ENCODE data around the gene SVIL. TPM values are rescaled to one million over a fixed set of nuclear protein-coding genes. Genes with fewer than 3 reads are reported as not detected.

SVIL gene
- total RNA-seq, 1 donor, result 36.9 TPM

- TF ChIP-seq CTCF (IDR thresholded peaks at IDR 0.05; ENCODE audit: extremely low read depth, low read depth, low read length), result no peak
- peak; percentile 60 for DNase-seq (ENCODE audit: insufficient read length, low spot score, missing footprints)
- H2AFZ ChIP-seq (ENCODE audit: low read length), result no peak overlapping the region
- no peaks in the 10 kb centered on the region for H3K9me3 ChIP-seq (ENCODE audit: low read depth, low read length)
- H3K4me3 ChIP-seq (ENCODE audit: insufficient read depth, low read length), result no peak overlapping the region
- H3K4me1 ChIP-seq (ENCODE audit: insufficient read depth, low read length), result peaks cover 18% of the 10 kb centered on the region
- peak overlapping the region; percentile 49 for H3K4me2 ChIP-seq (ENCODE audit: insufficient read depth, low read length)
- H3K27ac ChIP-seq (ENCODE audit: low read depth, low read length), result peak overlapping the region; percentile 49
- no peaks in the 10 kb centered on the region for H4K20me1 ChIP-seq (ENCODE audit: insufficient read depth, low read length)
- no peaks in the 10 kb centered on the region for H3K79me2 ChIP-seq (ENCODE audit: insufficient read depth, low read length)
- no peaks in the 10 kb centered on the region for H3K36me3 ChIP-seq (ENCODE audit: insufficient read depth, low read length)
- no peaks in the 10 kb centered on the region for H3K27me3 ChIP-seq (ENCODE audit: insufficient read depth, low read length)
Measured at GRCh38 chr10:29669149-29669548, 34.4 kb upstream of the SVIL start.

GRCh38 chr10:29668628-29669027 is 33.9 kb upstream of the SVIL start:
- DNase-seq (ENCODE audit: insufficient read length, low spot score, missing footprints), result no peak
- H2AFZ ChIP-seq (ENCODE audit: low read length), result no peak overlapping the region
- no peaks in the 10 kb centered on the region for H4K20me1 ChIP-seq (ENCODE audit: insufficient read depth, low read length)
- no peaks in the 10 kb centered on the region for H3K27me3 ChIP-seq (ENCODE audit: insufficient read depth, low read length)
- no peaks in the 10 kb centered on the region for H3K79me2 ChIP-seq (ENCODE audit: insufficient read depth, low read length)
- no peaks in the 10 kb centered on the region for H3K36me3 ChIP-seq (ENCODE audit: insufficient read depth, low read length)
- H3K4me2 ChIP-seq (ENCODE audit: insufficient read depth, low read length), result peak overlapping the region; percentile 49
- H3K4me3 ChIP-seq (ENCODE audit: insufficient read depth, low read length), result no peak overlapping the region
- no peaks in the 10 kb centered on the region for H3K9me3 ChIP-seq (ENCODE audit: low read depth, low read length)
- no peak for TF ChIP-seq CTCF (IDR thresholded peaks at IDR 0.05; ENCODE audit: extremely low read depth, low read depth, low read length)
- peaks cover 18% of the 10 kb centered on the region for H3K4me1 ChIP-seq (ENCODE audit: insufficient read depth, low read length)
- peak overlapping the region; percentile 49 for H3K27ac ChIP-seq (ENCODE audit: low read depth, low read length)

- Histone ChIP-seq H3K4me1 (ENCODE audit: insufficient read depth, low read length) (peaks cover 18% of the 10 kb centered on the region), H3K27me3 (ENCODE audit: insufficient read depth, low read length) (no peaks in the 10 kb centered on the region), H3K27ac (ENCODE audit: low read depth, low read length) (no peak overlapping the region), H3K9me3 (ENCODE audit: low read depth, low read length) (no peaks in the 10 kb centered on the region), H3K4me3 (ENCODE audit: insufficient read depth, low read length) (no peak overlapping the region), H3K36me3 (ENCODE audit: insufficient read depth, low read length) (no peaks in the 10 kb centered on the region), H2AFZ (ENCODE audit: low read length) (no peak overlapping the region), H4K20me1 (ENCODE audit: insufficient read depth, low read length) (no peaks in the 10 kb centered on the region), H3K4me2 (ENCODE audit: insufficient read depth, low read length) (no peak overlapping the region), H3K79me2 (ENCODE audit: insufficient read depth, low read length) (peaks cover 4% of the 10 kb centered on the region)
- no peak for DNase-seq (ENCODE audit: insufficient read length, low spot score, missing footprints)
- no peak for TF ChIP-seq CTCF (IDR thresholded peaks at IDR 0.05; ENCODE audit: extremely low read depth, low read depth, low read length)
Measured at GRCh38 chr10:29667191-29667590, 32.4 kb upstream of the SVIL start.

GRCh38 chr10:29666201-29666600 is 31.4 kb upstream of the SVIL start:
- Histone ChIP-seq H3K79me2 (ENCODE audit: insufficient read depth, low read length) (peaks cover 7% of the 10 kb centered on the region), H3K36me3 (ENCODE audit: insufficient read depth, low read length) (no peaks in the 10 kb centered on the region), H3K4me3 (ENCODE audit: insufficient read depth, low read length) (no peak overlapping the region), H3K4me2 (ENCODE audit: insufficient read depth, low read length) (no peak overlapping the region), H3K27ac (ENCODE audit: low read depth, low read length) (no peak overlapping the region), H3K27me3 (ENCODE audit: insufficient read depth, low read length) (no peaks in the 10 kb centered on the region), H3K9me3 (ENCODE audit: low read depth, low read length) (no peaks in the 10 kb centered on the region), H2AFZ (ENCODE audit: low read length) (no peak overlapping the region), H3K4me1 (ENCODE audit: insufficient read depth, low read length) (peaks cover 21% of the 10 kb centered on the region), H4K20me1 (ENCODE audit: insufficient read depth, low read length) (no peaks in the 10 kb centered on the region)
- no peak for DNase-seq (ENCODE audit: insufficient read length, low spot score, missing footprints)
- TF ChIP-seq CTCF (IDR thresholded peaks at IDR 0.05; ENCODE audit: extremely low read depth, low read depth, low read length), result no peak
